ENCODE results near the gene GSTM2.
"Not testable (repeated sequence)": the region's sequence is repeated elsewhere in the genome, so short reads cannot be mapped to it uniquely, and the experiment has no call there.

The GSTM2 gene

DNA sequence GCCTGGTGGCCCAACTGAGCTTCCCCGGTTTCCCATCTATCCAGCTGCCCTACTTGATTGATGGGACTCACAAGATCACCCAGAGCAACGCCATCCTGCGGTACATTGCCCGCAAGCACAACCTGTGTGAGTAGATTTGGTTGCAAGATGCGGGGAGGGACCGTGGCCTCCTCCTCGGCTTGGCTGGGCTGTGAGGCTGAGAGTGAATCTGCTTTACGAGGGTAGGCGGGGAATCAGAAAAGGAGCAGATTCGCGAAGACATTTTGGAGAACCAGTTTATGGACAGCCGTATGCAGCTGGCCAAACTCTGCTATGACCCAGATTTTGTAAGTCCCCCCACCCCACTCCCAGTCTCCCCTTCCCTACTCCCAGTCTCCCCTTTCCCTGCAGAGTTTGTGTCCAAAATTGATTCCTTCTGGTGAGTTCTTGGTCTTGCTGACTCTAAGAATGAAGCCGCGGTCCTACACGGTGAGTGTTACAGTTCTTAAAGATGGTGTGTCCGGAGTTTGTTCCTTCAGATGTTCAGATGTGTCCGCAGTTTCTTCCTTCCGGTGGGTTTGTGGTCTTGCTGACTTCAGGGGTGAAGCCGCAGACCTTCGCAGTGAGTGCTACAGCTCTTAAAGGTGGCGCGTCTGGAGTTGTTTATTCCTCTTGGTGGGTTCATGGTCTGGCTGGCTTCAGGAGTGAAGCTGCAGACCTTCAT, 1.5 kb downstream of the GSTM2 start:
- no peak overlapping the region for H3K4me3 ChIP-seq (ENCODE audit: low read depth, low read length)
- TF ChIP-seq, protein P1, sequence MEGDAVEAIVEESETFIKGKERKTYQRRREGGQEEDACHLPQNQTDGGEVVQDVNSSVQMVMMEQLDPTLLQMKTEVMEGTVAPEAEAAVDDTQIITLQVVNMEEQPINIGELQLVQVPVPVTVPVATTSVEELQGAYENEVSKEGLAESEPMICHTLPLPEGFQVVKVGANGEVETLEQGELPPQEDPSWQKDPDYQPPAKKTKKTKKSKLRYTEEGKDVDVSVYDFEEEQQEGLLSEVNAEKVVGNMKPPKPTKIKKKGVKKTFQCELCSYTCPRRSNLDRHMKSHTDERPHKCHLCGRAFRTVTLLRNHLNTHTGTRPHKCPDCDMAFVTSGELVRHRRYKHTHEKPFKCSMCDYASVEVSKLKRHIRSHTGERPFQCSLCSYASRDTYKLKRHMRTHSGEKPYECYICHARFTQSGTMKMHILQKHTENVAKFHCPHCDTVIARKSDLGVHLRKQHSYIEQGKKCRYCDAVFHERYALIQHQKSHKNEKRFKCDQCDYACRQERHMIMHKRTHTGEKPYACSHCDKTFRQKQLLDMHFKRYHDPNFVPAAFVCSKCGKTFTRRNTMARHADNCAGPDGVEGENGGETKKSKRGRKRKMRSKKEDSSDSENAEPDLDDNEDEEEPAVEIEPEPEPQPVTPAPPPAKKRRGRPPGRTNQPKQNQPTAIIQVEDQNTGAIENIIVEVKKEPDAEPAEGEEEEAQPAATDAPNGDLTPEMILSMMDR (IDR thresholded peaks at IDR 0.05; ENCODE audit: low read depth, low read length) = no peak

DNA sequence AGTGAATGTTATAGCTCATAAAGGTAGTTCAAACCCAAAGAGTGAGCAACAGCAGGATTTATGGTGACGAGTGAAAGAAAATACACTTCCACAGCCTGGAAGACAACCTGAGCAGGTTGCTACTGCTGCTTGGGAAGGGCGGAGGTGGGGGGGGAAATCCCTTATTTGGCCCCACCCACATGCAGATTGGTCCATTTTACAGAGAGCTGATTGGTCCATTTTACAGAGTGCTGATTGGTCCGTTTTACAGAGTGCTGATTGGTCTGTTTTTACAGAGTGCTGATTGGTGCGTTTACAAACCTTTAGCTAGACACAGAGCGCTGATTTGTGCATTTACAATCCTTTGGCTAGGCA, 2.1 kb downstream of the GSTM2 start:
- not testable (repeated sequence) for H3K27me3 ChIP-seq; DNase-seq; H3K4me1 ChIP-seq; H3K4me3 ChIP-seq (ENCODE audit: low read depth, low read length); H3K36me3 ChIP-seq; H3K9me3 ChIP-seq

More for the DNA sequence above, 1.5 kb downstream of the GSTM2 start:
- Histone ChIP-seq H3K36me3 (no peaks in the 10 kb centered on the region), H3K9me3 (no peaks in the 10 kb centered on the region), H3K27me3 (no peaks in the 10 kb centered on the region), H3K4me1 (peaks cover 3% of the 10 kb centered on the region; the same call in 1 of the 2 replicates)
- DNase-seq = no peak

DNA sequence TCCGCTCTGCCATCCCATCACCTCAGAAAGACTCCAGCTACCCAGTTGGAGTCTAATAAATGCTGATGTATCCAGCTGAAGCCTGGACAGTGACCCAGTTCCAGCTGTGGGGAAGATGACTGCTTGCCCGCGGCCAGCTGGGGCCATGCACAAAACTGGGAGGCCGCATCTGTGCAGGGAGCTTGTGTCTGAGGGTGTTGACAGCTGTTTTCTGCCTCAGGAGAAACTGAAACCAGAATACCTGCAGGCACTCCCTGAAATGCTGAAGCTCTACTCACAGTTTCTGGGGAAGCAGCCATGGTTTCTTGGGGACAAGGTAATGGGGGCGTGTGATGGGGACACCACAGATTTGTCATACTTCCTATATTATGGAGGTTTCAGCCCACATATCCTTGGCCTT, 3.2 kb downstream of the GSTM2 start:
- Histone ChIP-seq H3K27me3 (no peaks in the 10 kb centered on the region), H3K4me1 (peaks cover 3% of the 10 kb centered on the region; the same call in 1 of the 2 replicates), H3K36me3 (no peaks in the 10 kb centered on the region), H3K4me3 (ENCODE audit: low read depth, low read length) (no peak overlapping the region), H3K9me3 (no peaks in the 10 kb centered on the region)
- TF ChIP-seq, protein P1 (IDR thresholded peaks at IDR 0.05; ENCODE audit: low read depth, low read length) = no peak
- no peak for DNase-seq

DNA sequence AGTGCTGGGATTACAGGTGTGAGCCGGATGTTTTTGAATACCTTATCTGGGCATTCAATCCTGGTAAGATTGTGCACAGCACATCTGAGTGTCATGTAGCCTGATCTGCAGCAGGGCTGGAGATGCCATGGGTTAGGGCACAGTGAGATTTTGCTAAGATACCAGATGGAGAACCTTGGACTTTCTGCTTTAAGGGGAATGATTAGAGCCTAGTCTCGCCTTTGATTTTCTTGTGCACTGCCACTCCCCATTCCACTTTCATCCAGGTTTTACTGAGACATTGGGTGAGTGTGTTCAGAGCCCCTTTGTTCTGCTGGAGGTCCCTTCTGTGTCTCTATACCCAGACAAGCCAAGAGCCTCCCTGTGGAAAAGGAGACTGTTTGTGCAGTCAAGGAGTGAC, 6.0 kb downstream of the GSTM2 start:
- H3K4me1 ChIP-seq; H3K4me3 ChIP-seq (ENCODE audit: low read depth, low read length); DNase-seq; H3K9me3 ChIP-seq; H3K27me3 ChIP-seq; H3K36me3 ChIP-seq: not testable (repeated sequence)

DNA sequence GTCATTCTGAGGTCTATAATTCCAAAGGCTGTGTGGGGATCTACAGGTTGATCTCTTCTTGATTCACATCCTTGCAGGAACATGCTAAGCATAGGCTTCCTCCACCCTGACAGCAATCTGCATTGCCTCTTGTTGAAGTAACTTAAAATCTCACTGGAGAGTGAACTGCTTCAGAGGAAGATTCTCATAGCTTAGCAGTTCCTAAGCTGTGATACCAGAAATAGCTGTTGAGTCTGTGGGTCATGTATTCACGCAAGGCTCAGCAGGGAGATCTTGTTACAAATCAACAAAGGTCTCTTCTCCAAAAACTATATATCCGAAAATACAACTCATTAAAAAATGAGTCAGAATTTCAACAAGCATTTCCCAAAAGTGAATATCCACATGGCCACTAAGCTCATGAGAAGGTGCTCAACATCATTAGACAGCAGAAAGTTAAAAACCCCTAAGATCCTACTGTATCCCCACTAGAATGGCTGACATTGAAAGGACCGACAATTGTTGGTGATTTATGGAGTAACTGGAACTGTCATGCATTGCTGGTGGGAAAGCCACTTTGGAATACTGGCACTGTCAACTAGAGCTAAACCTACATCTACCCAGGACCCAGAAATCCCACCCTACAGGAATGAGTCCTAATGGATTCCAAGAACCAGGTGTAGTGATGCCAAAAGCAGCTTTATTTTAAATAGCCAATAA, 9.0 kb downstream of the GSTM2 start:
- not testable (repeated sequence) for H3K4me1 ChIP-seq; H3K9me3 ChIP-seq; DNase-seq; H3K4me3 ChIP-seq (ENCODE audit: low read depth, low read length); H3K27me3 ChIP-seq; H3K36me3 ChIP-seq

DNA sequence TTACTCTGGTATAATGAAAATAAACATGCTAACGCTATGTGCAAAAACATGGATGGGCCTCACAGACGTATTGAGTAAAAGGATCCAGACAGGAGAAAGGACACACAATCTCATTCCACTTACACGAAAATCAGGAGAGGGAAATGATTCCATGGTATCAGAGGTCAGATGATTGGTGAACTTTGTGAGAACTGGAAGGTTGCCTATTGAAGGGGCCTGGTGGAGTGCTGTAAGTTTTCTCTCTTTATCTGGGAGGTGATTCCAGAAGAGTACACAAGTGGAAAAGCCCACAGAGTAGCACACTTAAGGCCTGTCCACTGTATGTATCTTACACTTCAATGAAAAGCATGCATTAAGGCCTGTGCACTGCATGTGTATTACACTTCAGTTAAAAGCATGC, 9.6 kb downstream of the GSTM2 start:
- Histone ChIP-seq H3K36me3 (no peaks in the 10 kb centered on the region), H3K4me1 (no peaks in the 10 kb centered on the region), H3K4me3 (ENCODE audit: low read depth, low read length) (no peak overlapping the region), H3K9me3 (no peaks in the 10 kb centered on the region), H3K27me3 (no peaks in the 10 kb centered on the region)
- DNase-seq = no peak
- TF ChIP-seq, protein P1 (IDR thresholded peaks at IDR 0.05; ENCODE audit: low read depth, low read length) = no peak

DNA sequence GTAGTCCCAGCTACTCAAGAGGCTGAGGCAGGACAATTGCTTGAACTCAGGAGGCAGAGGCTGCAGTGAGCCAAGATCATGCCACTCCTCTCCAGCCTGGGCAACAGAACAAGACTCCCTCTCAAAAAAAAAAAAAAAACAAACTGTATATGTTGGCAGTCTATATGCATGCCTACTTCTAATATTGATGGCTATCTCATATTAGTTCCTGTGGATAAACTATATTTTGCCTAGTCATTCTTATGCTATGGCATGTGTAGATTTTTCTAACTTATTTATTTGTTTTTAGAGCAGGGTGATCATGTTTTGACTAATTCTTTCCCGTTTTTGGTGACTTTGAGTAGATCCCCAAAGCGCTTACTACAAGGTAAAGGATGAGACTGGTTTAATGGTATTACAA, 10.8 kb downstream of the GSTM2 start:
- H3K4me1 ChIP-seq, H3K36me3 ChIP-seq: not testable (repeated sequence)

DNA sequence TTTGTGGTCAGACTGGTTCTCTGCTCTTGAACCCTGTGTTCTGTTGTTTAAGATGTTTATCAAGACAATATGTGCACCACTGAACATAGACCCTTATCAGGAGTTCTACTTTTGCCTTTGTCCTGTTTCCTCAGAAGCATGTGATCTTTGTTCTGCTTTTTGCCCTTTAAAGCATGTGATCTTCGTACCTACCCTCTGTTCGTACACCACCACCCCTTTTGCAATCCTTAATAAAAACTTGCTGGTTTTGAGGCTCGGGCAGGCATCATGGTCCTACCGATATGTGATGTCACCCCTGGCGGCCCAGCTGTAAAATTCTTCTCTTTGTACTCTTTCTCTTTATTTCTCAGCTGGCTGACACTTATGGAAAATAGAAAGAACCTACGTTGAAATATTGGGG, 16.9 kb downstream of the GSTM2 start:
- not testable (repeated sequence) for H3K4me3 ChIP-seq (ENCODE audit: low read depth, low read length); H3K4me1 ChIP-seq; H3K9me3 ChIP-seq; H3K36me3 ChIP-seq; DNase-seq; H3K27me3 ChIP-seq

More for the DNA sequence above, 10.8 kb downstream of the GSTM2 start:
- H3K4me3 ChIP-seq (ENCODE audit: low read depth, low read length); H3K27me3 ChIP-seq; DNase-seq; H3K9me3 ChIP-seq: not testable (repeated sequence)

DNA sequence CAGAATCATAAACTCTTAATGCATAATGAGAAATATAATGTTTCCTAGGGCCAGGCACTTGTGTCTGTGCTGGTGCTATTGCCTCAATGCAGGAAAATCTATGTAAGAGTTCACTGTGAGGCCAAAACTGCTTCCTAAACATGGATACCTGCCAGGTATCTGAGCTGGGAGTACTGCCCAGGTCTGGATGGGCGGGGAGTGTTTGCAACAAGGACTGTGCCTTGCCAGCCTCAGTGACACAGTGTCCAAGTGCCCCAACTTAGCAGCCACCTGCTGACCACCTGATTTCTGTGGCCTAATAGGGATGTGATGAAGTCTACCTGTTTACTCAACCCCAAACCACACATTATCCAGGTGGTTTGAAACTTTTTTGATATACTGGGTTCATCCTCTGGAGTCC, 17.5 kb downstream of the GSTM2 start:
- not testable (repeated sequence) for H3K4me1 ChIP-seq; H3K9me3 ChIP-seq; H3K36me3 ChIP-seq; H3K4me3 ChIP-seq (ENCODE audit: low read depth, low read length); DNase-seq; H3K27me3 ChIP-seq

DNA sequence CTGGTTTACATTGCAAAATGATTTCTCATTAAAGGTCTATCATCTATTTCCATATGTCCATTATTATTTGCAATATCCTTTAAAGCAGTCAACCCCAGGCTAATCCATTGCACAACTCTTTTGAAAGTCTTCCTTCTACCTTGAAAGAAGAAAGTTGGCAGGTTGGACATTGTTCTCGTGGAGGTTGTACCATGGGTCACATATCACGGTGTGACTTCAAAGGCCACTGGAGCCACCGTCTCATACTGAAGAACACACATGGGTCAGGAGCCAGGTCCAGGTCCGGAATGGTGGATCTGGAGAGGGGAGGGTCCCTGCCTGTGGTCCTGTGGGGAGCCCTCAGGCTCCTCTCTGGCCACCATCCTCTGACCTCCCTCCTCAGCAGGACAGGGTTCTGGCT, 18.0 kb downstream of the GSTM2 start:
- not testable (repeated sequence) for H3K4me3 ChIP-seq (ENCODE audit: low read depth, low read length); H3K36me3 ChIP-seq; H3K4me1 ChIP-seq; H3K9me3 ChIP-seq; H3K27me3 ChIP-seq; DNase-seq

DNA sequence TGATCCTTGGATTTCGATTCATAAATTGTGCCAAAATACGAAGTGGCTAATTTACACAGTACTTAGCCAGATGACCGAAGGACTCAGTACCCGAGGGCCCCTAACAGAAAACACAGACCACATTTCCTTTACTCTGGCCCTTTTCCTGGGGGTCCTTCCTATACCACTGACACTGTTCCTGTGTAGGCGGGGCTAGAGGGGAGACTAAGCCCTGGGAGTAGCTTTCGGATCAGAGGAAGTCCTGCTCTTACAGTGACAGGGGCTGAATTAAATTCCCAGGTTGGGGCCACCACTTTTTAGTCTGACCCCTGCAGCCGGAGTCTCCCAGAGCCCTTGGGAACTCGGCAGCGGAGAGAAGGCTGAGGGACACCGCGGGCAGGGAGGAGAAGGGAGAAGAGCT, 19.3 kb downstream of the GSTM2 start:
- H3K4me3 ChIP-seq (ENCODE audit: low read depth, low read length); H3K9me3 ChIP-seq; H3K36me3 ChIP-seq; DNase-seq; H3K4me1 ChIP-seq; H3K27me3 ChIP-seq: not testable (repeated sequence)

All from BE2C (cell line).